Endothelial cell of umbilical vein (primary cell): ENCODE data around the gene TIFAB. TPM values are rescaled to one million over a fixed set of nuclear protein-coding genes. Genes with fewer than 3 reads are reported as not detected.

Experiments used
- BruUV-seq: library from RNA; stranded (reverse); fragments of 400-500 nt; replicated peaks from 2 replicates; lab custom pipeline; 2021; lab: Mats Ljungman, UMichigan
- CTCF ChIA-PET: fragments of 300-600, 350-600 bp; sonication (Branson Sonifier 250); formaldehyde crosslinking; loops from one replicate; lab custom pipeline; 2021; ENCODE audit warnings: antibody characterized with exemption, inconsistent platforms; lab: Charles Lee
- POLR2A ChIA-PET: fragments of 300-600, 350-600 bp; sonication (Branson Sonifier 250); formaldehyde crosslinking; loops from one replicate; lab custom pipeline; 2021; ENCODE audit warnings: antibody characterized with exemption, inconsistent platforms; lab: Charles Lee
- DNase-seq: peaks from one replicate; pipeline ENCODE4 v3.0.0-alpha.2; 2011; ENCODE audit warnings: low read depth, low spot score
- FAIRE-seq: peaks from 2 replicates; lab custom pipeline; 2011; peaks lifted over from hg19 to GRCh38; lab: Jason Lieb, UNC
- H2AFZ ChIP-seq: 2 replicates; pipeline ENCODE4 v1.6.0; 2012; ENCODE audit warnings: low read depth, low read length, control low read depth, inconsistent platforms
- H3K27ac ChIP-seq: 2 replicates; pipeline ENCODE4 v1.5.1; 2011; ENCODE audit warnings: low read depth, mild to moderate bottlenecking, control low read depth, low read length, moderate library complexity; ENCODE audit not compliant: insufficient read depth
- H3K27me3 ChIP-seq, 2 experiments: 2 replicates each; pipeline versions ENCODE4 v1.6.0 to v1.6.1; 2011; ENCODE audit warnings: low read length in 2 of 2, mixed read lengths in 1 of 2; ENCODE audit not compliant: control insufficient read depth in 2 of 2, insufficient read depth in 2 of 2
- H3K36me3 ChIP-seq, 2 experiments: 2 replicates in 1 of 2; 3 replicates in 1 of 2; pipeline ENCODE4 v1.5.1; 2011; ENCODE audit warnings: low read length in 2 of 2, mild to moderate bottlenecking in 1 of 2, moderate library complexity in 1 of 2; ENCODE audit not compliant: control insufficient read depth in 2 of 2, insufficient read depth in 2 of 2; ENCODE audit errors: extremely low read depth in 1 of 2
- H3K4me1 ChIP-seq: 3 replicates; pipeline ENCODE4 v1.5.1; 2011; ENCODE audit warnings: mild to moderate bottlenecking, low read length; ENCODE audit not compliant: control insufficient read depth, insufficient read depth; ENCODE audit errors: extremely low read depth
- H3K4me2 ChIP-seq: 2 replicates; pipeline ENCODE4 v1.6.1; 2011; ENCODE audit warnings: low read length, control low read depth, mixed read lengths; ENCODE audit not compliant: insufficient read depth
- H3K4me3 ChIP-seq, 3 experiments: fragments of 200-600 bp in 1 of 3; sonication (generic), shearing (Covaris generic) in 1 of 3; replicated peaks in 1 of 3; 2 replicates each; pipeline ENCODE4 v1.5.1; 2011 to 2016; ENCODE audit warnings: control low read depth in 3 of 3, low read length in 3 of 3, mild to moderate bottlenecking in 2 of 3, inconsistent platforms in 1 of 3, low read depth in 1 of 3, moderate library complexity in 1 of 3; ENCODE audit not compliant: insufficient read depth in 1 of 3
- H3K79me2 ChIP-seq: 2 replicates; pipeline ENCODE4 v1.6.0; 2012; ENCODE audit warnings: low read length, inconsistent platforms; ENCODE audit not compliant: control insufficient read depth, insufficient read depth
- H3K9ac ChIP-seq: replicated peaks from 2 replicates; pipeline ENCODE3; 2011; ENCODE audit warnings: low read length, control low read depth; ENCODE audit not compliant: insufficient read depth; ENCODE audit errors: extremely low read depth
- H3K9me1 ChIP-seq: replicated peaks from 3 replicates; pipeline ENCODE4 v1.6.0; 2011; ENCODE audit warnings: mild to moderate bottlenecking, low read length; ENCODE audit not compliant: control insufficient read depth, insufficient read depth; ENCODE audit errors: extremely low read depth
- H3K9me3 ChIP-seq: replicated peaks from 2 replicates; pipeline ENCODE4 v1.5.1; 2012; ENCODE audit warnings: low read length, inconsistent platforms; ENCODE audit not compliant: control insufficient read depth, insufficient read depth
- H4K20me1 ChIP-seq: replicated peaks from 2 replicates; pipeline ENCODE3; 2011; ENCODE audit warnings: mild to moderate bottlenecking, low read length; ENCODE audit not compliant: control insufficient read depth, insufficient read depth; ENCODE audit errors: extremely low read depth
- EZH2 ChIP-seq: IDR thresholded peaks from 2 replicates; pipeline ENCODE4 v1.6.1; 2012; ENCODE audit warnings: borderline replicate concordance, low read depth, mild to moderate bottlenecking, moderate library complexity, low read length, inconsistent platforms; ENCODE audit not compliant: severe bottlenecking
- FOS ChIP-seq: IDR thresholded peaks from 2 replicates; pipeline ENCODE4 v1.6.1; 2011; ENCODE audit warnings: mild to moderate bottlenecking, low read length, moderate library complexity, borderline replicate concordance; ENCODE audit not compliant: insufficient read depth
- JUN ChIP-seq: IDR thresholded peaks from 2 replicates; pipeline ENCODE4 v1.6.1; 2011; ENCODE audit warnings: borderline replicate concordance, low read depth; ENCODE audit not compliant: insufficient read length, insufficient read depth
- MAX ChIP-seq: IDR thresholded peaks from 2 replicates; pipeline ENCODE4 v1.6.1; 2011; ENCODE audit not compliant: insufficient read depth, insufficient read length
- MYC ChIP-seq: IDR thresholded peaks from one replicate; pipeline ENCODE4 v1.6.1; 2011; ENCODE audit warnings: mild to moderate bottlenecking, low read depth, low read length
- POLR2A ChIP-seq: IDR thresholded peaks from 2 replicates; pipeline ENCODE4 v1.6.1; 2012; ENCODE audit warnings: low read depth, mild to moderate bottlenecking, control low read depth, low read length
- POLR2AphosphoS5 ChIP-seq: IDR thresholded peaks from 2 replicates; pipeline ENCODE4 v1.6.1; 2012; ENCODE audit warnings: low read depth, mild to moderate bottlenecking, control low read depth, low read length, moderate library complexity; ENCODE audit not compliant: insufficient read depth
- dilution Hi-C: fragments of 300-500 bp; cut with MboI; formaldehyde crosslinking; loops from one replicate; pipeline ENCODE4 v1.15.0; 2019; ENCODE audit warnings: low sequenced_read_pairs; ENCODE audit not compliant: extremely low pct_ligation_motif_present
- intact Hi-C: fragments of 100-400 bp; cut with micrococcal nuclease; formaldehyde crosslinking; loops from one replicate; pipeline ENCODE4 v1.10.0; 2022
- polyA plus RNA-seq, 4 experiments: library from polyadenylated mRNA; depleted of rRNA in 3 of 4; stranded (reverse) in 3 of 4; unstranded in 1 of 4; fragments of >200 nt; gene quantifications; 2 replicates each; pipeline versions ENCODE4 v1.2.1 to v1.2.3, GENCODE V29; 2011 to 2012; ENCODE audit warnings: missing spikeins in 1 of 4
- total RNA-seq: library from RNA; stranded (reverse); gene quantifications from 2 replicates; pipeline ENCODE4 v1.2.3, GENCODE V29; 2021
- TF ChIP-seq, protein P1 (sequence below), 2 donors: IDR thresholded peaks; 1 replicate in 1 of 2; 2 replicates in 1 of 2; pipeline ENCODE4 v1.5.1; 2011; ENCODE audit warnings: low read length in 2 of 2, mild to moderate bottlenecking in 2 of 2, moderate library complexity in 2 of 2, control low read depth in 1 of 2, inconsistent platforms in 1 of 2, low read depth in 1 of 2; ENCODE audit not compliant: insufficient read depth in 1 of 2; ENCODE audit errors: extremely low read depth in 1 of 2

TIFAB gene
- total and polyA plus RNA-seq, 2 donors (not counting 3 experiments of a cell fraction or from before 2014, with no cell fraction given), result not detected

- H3K9me1 ChIP-seq, result no peaks in the 10 kb centered on the region
- no peak overlapping the region for H3K4me3 ChIP-seq
- intact Hi-C loops, result loop anchor here (1.0 kb wide), 3 partner anchors 91 to 369 kb away; no protein-coding TSS in a partner anchor
- H3K27me3 ChIP-seq, result peaks cover 29 to 30% of the 10 kb centered on the region in 2 experiments
- H3K4me2 ChIP-seq, result no peak overlapping the region
- TF ChIP-seq MAX (no peak), JUN (no peak), POLR2AphosphoS5 (no peak), POLR2A (no peak)
- no peaks in the 10 kb centered on the region for H3K79me2 ChIP-seq
- H4K20me1 ChIP-seq, result no peaks in the 10 kb centered on the region
- DNase-seq (no peak), FAIRE-seq (no peak)
- no peak overlapping the region for H2AFZ ChIP-seq
- ChIA-PET POLR2A (no interaction called here), CTCF (interaction anchor here (1.0 to 21.5 kb wide), 10 partner anchors 13 to 369 kb away, joined by 3 to 664 read pairs (median 6); no protein-coding TSS in a partner anchor)
- BruUV-seq, result no TSS peak
- H3K9me3 ChIP-seq, result no peaks in the 10 kb centered on the region
- dilution Hi-C loops, result loop anchor here (25.0 kb wide), 1 partner anchor 101 kb away; no protein-coding TSS in a partner anchor
- no peak overlapping the region for H3K27ac ChIP-seq
- H3K4me1 ChIP-seq, result peaks cover 3% of the 10 kb centered on the region
- H3K9ac ChIP-seq, result no peak overlapping the region
- H3K36me3 ChIP-seq, result no peaks in the 10 kb centered on the region
Observed at GRCh38 chr5:135461481-135462151, 9.5 kb upstream of the TIFAB start.

- H3K36me3 ChIP-seq, result no peaks in the 10 kb centered on the region
- ChIA-PET CTCF (interaction anchor here (0.8 to 21.5 kb wide), 6 partner anchors 12 to 370 kb away, joined by 3 to 664 read pairs (median 6); no protein-coding TSS in a partner anchor), POLR2A (no interaction called here)
- H4K20me1 ChIP-seq, result no peaks in the 10 kb centered on the region
- no peak overlapping the region for H3K4me2 ChIP-seq
- H2AFZ ChIP-seq, result no peak overlapping the region
- H3K4me1 ChIP-seq, result no peaks in the 10 kb centered on the region
- BruUV-seq, result no TSS peak
- no peaks in the 10 kb centered on the region for H3K9me1 ChIP-seq
- H3K9ac ChIP-seq, result no peak overlapping the region
- TF ChIP-seq, protein P1, sequence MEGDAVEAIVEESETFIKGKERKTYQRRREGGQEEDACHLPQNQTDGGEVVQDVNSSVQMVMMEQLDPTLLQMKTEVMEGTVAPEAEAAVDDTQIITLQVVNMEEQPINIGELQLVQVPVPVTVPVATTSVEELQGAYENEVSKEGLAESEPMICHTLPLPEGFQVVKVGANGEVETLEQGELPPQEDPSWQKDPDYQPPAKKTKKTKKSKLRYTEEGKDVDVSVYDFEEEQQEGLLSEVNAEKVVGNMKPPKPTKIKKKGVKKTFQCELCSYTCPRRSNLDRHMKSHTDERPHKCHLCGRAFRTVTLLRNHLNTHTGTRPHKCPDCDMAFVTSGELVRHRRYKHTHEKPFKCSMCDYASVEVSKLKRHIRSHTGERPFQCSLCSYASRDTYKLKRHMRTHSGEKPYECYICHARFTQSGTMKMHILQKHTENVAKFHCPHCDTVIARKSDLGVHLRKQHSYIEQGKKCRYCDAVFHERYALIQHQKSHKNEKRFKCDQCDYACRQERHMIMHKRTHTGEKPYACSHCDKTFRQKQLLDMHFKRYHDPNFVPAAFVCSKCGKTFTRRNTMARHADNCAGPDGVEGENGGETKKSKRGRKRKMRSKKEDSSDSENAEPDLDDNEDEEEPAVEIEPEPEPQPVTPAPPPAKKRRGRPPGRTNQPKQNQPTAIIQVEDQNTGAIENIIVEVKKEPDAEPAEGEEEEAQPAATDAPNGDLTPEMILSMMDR (IDR thresholded peaks at IDR 0.05; ENCODE audit: extremely low read depth in 1 of 2, insufficient read depth in 1 of 2, low read depth in 1 of 2, low read length in 2 of 2), result no peak
- TF ChIP-seq MYC, result no peak
- TF ChIP-seq MAX, result no peak
- no peak for TF ChIP-seq EZH2
- no peak for TF ChIP-seq FOS
- TF ChIP-seq JUN, result no peak
- no peak for TF ChIP-seq POLR2AphosphoS5
- H3K27me3 ChIP-seq, result peaks cover 24 to 26% of the 10 kb centered on the region in 2 experiments
- no peaks in the 10 kb centered on the region for H3K9me3 ChIP-seq
- H3K79me2 ChIP-seq, result no peaks in the 10 kb centered on the region
- H3K27ac ChIP-seq, result no peak overlapping the region
- intact Hi-C loops (no loop called here), dilution Hi-C loops (loop anchor here (25.0 kb wide), 1 partner anchor 102 kb away; no protein-coding TSS in a partner anchor)
- H3K4me3 ChIP-seq, result no peak overlapping the region
- no peak for DNase-seq
- no peak for FAIRE-seq
Observed at GRCh38 chr5:135460246-135461033, 8.3 kb upstream of the TIFAB start.
